ENCODE data around the gene EOGT.

EOGT gene

DNA sequence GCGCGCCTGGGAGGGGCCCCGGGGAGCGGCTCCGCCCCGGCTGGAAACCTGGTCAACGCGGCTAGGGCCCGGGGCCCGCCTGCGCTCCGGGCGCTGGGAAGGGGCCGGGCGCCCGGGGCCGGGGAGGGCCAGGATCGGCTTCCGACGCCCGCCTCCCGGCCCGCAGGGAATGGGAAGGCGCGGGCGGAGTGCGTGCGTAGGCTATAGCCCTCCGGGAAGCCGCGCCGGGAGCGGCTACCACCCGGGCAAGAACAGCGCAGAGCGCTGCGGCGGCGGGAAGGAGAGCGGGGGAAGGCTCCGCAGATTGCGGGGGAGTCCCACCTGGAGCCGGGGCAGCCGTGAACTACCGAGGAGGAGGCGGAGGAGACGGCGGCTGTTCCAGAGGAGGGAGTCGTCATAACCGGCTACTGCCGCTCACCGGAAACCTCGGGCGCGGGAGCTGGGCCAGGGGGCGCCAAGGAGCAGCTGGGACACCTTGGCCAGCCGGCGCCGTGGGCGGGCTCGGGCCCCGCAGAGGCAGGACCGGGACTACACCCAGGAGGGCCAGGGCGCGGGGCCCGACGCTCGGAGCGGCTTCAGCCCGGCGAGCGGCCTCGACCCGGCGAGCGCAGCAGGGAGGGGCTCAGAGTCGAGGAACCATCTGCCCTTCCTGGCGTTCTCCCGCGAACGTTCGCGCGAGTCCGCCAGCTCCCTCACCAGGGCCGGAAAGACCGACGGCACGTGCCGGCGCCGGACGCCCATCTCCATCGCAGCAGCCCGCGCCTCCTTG is at the start of gene EOGT:
Gene EOGT (minus strand): TSS at position 432 of the 769 bp plus-strand sequence. CDS start 3,838 bp downstream, outside the sequence.
- peak within 1 kb of the TSS; percentile 82 to 87 for H3K4me3 Mint-ChIP-seq
- DNase-seq (peak; percentile 80), ATAC-seq (replicated peaks) (peak; percentile 80 to 81)
- H3K27me3 Mint-ChIP-seq = no peaks in the 10 kb centered on the region
- no peaks in the 10 kb centered on the region for H3K9me3 Mint-ChIP-seq
- H3K27ac Mint-ChIP-seq = peak within 1 kb of the TSS; percentile 73
- H3K36me3 Mint-ChIP-seq = peaks cover 5 to 13% of the 10 kb centered on the region in 2 donors
- H3K4me1 Mint-ChIP-seq = peaks cover 6 to 19% of the 10 kb centered on the region in 2 donors

DNA sequence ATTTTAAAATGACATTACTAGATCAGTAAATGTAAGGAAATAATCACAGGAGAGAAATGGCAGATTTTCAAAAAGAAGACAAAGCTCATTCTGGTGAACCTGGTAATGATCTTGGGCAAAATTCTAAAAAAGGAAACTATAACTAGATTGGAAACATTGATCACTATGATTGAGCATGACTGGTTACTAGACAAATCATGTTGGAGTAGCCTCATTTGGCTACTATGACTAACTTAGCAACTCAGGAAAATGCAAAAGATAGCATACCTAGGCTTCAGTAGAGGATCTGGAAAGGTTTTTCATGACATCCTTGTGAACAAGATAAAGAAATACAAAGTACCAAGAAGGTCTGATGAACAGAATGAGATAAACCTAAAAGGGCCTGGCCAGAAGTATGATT is 46.2 kb upstream of the EOGT start:
- Mint-ChIP-seq H3K9me3 (peaks cover 0 to 4% of the 10 kb centered on the region in 2 donors), H3K27ac (peak overlapping the region; percentile 94), H3K4me1 (peaks cover 17 to 19% of the 10 kb centered on the region in 2 donors), H3K27me3 (no peaks in the 10 kb centered on the region), H3K4me3 (no peak overlapping the region), H3K36me3 (peaks cover 35 to 40% of the 10 kb centered on the region in 2 donors)
- ATAC-seq (replicated peaks) (no peak), DNase-seq (no peak)

DNA sequence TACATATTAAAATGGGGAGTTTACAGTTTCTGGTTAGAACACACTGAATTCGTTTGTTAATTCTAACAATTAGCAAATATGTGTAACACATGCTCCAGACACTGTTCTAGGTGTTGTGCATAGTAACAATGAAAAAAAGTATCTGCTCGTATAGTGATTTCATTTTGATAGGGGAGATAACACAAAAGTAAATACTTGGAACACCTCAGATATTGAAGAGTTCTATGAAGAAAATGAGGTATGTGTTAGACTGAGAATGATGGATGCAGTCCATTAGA is 45.4 kb upstream of the EOGT start:
- peaks cover 35 to 37% of the 10 kb centered on the region in 2 donors for H3K36me3 Mint-ChIP-seq
- no peaks in the 10 kb centered on the region for H3K27me3 Mint-ChIP-seq
- peak overlapping the region in 1 of 2 donors; percentile 4 for H3K4me3 Mint-ChIP-seq
- ATAC-seq (replicated peaks) (no peak), DNase-seq (no peak)
- peaks cover 0 to 4% of the 10 kb centered on the region in 2 donors for H3K9me3 Mint-ChIP-seq
- H3K27ac Mint-ChIP-seq = peak overlapping the region; percentile 94
- peaks cover 17 to 19% of the 10 kb centered on the region in 2 donors for H3K4me1 Mint-ChIP-seq

DNA sequence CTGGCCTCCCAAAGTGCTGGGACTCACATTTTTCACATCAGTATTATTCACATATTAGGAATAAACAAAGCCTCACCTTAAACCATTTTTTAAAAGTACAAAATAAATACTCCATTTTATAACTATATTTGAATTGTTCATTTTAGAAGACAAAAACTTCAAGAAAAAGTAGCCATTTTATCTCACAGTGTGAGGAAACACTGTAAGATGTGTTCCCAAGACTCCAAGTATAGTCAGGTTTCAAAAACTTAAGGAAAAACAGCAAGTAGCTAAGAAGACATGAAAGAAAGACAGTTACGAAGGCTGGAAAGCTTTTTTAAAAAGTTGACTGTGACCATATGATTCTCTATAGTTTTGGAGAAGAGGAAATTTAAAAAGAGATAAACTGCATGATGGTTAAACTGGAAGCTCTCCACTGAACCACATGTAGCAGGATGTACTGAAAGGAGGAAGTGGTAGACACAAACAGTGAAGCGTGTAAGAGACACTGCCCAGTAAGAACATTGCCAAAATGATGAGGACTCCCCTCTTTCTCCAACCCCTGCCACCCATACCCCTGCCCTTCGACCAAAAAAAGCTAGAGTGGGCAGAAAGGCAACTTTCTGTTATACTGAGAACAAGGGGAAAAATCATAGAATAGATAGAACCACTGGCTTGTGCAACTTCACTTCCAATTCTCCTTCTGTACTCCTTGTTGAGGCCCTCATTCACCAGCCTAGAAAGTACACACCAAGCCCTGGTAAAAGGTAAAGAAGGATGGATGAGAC is 44.9 kb upstream of the EOGT start:
- peaks cover 17 to 19% of the 10 kb centered on the region in 2 donors for H3K4me1 Mint-ChIP-seq
- H3K27ac Mint-ChIP-seq = peak overlapping the region; percentile 94
- no peaks in the 10 kb centered on the region for H3K27me3 Mint-ChIP-seq
- peaks cover 33% of the 10 kb centered on the region in 2 donors for H3K36me3 Mint-ChIP-seq
- peaks cover 0 to 4% of the 10 kb centered on the region in 2 donors for H3K9me3 Mint-ChIP-seq
- peak overlapping the region; percentile 4 to 19 for H3K4me3 Mint-ChIP-seq
- DNase-seq (no peak), ATAC-seq (replicated peaks) (peak; percentile 100)

DNA sequence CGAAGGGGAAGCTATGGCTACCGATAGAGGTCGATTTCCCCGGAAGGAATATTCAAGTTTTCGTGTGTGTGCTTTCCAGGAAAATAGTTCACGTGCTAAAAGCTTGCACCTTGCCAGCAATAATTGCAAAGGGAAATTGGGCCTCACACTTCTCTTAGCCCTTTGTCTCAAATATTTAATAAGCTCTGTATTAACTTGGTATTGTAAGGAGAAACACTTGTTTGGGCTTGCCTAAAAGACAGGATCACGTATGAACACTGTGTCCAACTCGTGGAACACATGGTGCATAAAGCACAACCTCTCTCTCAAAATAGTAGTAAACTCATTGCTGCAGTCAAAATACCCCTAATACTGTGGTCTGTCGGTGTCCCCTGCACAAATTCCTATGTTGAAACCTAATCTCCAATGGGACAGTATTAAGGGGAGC is 39.0 kb upstream of the EOGT start:
- Mint-ChIP-seq H3K36me3 (peaks cover 20 to 28% of the 10 kb centered on the region in 2 donors), H3K4me1 (peaks cover 22 to 29% of the 10 kb centered on the region in 2 donors), H3K9me3 (no peaks in the 10 kb centered on the region), H3K27ac (peak overlapping the region; percentile 99), H3K27me3 (no peaks in the 10 kb centered on the region), H3K4me3 (peak overlapping the region; percentile 98 to 99)
- peak in 1 of 2 donors; percentile 1 for ATAC-seq (replicated peaks)
- DNase-seq = no peak

DNA sequence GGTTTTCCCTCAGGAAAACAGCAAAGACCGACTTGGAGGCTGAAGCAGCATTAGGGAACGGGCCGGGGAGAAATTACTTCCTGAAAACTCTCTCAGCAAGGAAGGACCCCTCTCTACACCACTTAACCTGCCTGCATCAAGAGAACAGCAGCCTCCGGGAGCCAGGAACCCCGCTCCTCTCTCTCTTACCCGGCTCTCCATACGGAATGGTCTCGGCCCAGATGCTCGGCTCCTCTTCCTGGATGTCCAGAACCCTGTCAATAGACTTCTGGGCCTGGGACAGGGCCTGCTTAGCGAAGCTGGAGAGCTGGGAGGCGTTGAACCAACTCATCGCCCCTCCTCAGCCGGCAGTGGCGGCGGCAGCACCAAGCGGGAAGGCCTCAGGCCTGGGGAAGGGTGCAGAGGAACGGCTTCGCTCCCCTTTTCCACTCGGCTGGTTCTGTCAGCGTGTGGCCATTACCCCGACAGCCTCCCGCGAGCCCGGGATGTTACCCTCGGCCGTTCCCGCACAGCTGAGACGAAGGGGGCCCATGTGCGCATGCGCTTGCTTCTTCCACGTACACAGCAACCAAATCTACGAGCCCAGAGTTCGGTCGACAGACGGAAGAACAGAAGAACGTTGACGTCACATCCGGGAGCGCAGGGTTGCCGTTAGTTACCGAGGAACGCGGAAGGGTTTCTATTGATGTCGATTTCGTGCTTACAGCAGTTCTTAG is 38.4 kb upstream of the EOGT start, which contains the start of gene TMF1:
Gene TMF1 (minus strand): TSS at position 578 of the 716 bp plus-strand sequence. CDS start 247 bp downstream, at position 331.
- Mint-ChIP-seq H3K27me3 (no peaks in the 10 kb centered on the region), H3K4me3 (peak within 1 kb of the TSS; percentile 98 to 99), H3K36me3 (peaks cover 23 to 32% of the 10 kb centered on the region in 2 donors), H3K27ac (peak within 1 kb of the TSS; percentile 99), H3K9me3 (no peaks in the 10 kb centered on the region), H3K4me1 (peaks cover 26 to 34% of the 10 kb centered on the region in 2 donors)
- peak; percentile 95 for DNase-seq
- ATAC-seq (replicated peaks) = peak; percentile 95 to 97

DNA sequence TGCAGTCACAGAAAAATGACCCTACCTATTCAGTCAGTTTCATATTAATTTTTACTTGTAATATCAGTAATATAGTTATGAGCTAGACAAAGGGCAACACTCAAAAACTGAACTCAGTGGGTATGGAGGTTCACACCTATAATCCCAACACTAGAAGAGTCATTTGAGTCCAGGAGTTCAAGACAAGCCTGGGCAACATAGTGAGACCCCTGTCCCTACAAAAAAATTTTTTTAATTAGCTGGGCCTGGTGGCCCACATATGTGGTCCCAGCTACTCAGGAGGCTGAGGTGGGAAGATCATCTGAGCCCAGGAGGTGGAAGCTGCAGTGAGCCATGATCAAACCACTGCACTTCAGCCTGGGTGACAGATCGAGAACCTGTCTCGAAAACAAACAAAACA is 35.5 kb upstream of the EOGT start:
- no peak for DNase-seq
- H3K27me3 Mint-ChIP-seq = no peaks in the 10 kb centered on the region
- ATAC-seq (replicated peaks) = no peak
- no peak overlapping the region for H3K4me3 Mint-ChIP-seq
- no peaks in the 10 kb centered on the region for H3K9me3 Mint-ChIP-seq
- no peak overlapping the region for H3K27ac Mint-ChIP-seq
- peaks cover 26 to 34% of the 10 kb centered on the region in 2 donors for H3K4me1 Mint-ChIP-seq
- peaks cover 24 to 36% of the 10 kb centered on the region in 2 donors for H3K36me3 Mint-ChIP-seq

DNA sequence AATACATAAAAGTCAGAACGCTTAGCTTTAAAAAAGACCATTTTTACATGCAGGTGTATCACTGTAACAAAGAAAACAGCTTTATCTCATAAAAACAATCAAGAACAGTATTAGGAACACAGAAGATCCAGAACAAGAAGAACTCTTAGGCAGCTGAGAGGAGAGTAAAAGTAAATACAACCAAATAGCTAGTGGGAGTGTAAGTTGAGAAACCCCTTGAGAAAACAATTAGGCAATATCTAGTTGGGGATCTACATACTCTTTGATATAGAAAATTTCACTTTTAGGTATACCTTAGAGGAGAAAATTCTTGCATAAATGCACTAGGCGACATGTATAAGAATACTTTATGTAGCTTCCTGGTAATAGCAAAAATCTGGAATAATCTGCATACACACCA is 31.1 kb upstream of the EOGT start:
- Mint-ChIP-seq H3K4me1 (peaks cover 14 to 17% of the 10 kb centered on the region in 2 donors), H3K27ac (no peak overlapping the region), H3K27me3 (no peaks in the 10 kb centered on the region), H3K4me3 (no peak overlapping the region), H3K36me3 (peaks cover 31 to 41% of the 10 kb centered on the region in 2 donors), H3K9me3 (no peaks in the 10 kb centered on the region)
- DNase-seq = no peak
- no peak for ATAC-seq (replicated peaks)

DNA sequence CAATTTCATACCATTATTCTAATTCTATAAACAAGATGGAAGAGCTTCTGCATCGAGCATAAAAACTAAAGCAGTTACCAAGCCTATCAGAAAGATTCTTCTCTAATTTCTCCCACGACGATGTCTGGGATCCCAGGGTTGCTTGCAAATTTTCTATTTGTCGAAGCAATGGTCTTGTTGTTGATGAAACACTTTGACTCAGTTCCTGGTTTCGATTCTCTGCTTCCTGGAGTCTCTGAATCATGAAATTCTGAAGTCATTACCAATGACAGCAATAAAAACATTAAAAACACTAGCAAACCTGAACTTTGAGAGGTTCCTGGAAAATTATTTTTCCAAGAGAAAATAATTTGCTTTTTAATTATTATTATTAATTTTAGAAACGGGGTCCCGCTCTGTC is 20.0 kb upstream of the EOGT start:
- H3K4me3 Mint-ChIP-seq = no peak overlapping the region
- ATAC-seq (replicated peaks) (no peak), DNase-seq (no peak)
- H3K9me3 Mint-ChIP-seq = no peaks in the 10 kb centered on the region
- no peaks in the 10 kb centered on the region for H3K4me1 Mint-ChIP-seq
- peaks cover 24 to 32% of the 10 kb centered on the region in 2 donors for H3K36me3 Mint-ChIP-seq
- no peaks in the 10 kb centered on the region for H3K27me3 Mint-ChIP-seq
- H3K27ac Mint-ChIP-seq = no peak overlapping the region

DNA sequence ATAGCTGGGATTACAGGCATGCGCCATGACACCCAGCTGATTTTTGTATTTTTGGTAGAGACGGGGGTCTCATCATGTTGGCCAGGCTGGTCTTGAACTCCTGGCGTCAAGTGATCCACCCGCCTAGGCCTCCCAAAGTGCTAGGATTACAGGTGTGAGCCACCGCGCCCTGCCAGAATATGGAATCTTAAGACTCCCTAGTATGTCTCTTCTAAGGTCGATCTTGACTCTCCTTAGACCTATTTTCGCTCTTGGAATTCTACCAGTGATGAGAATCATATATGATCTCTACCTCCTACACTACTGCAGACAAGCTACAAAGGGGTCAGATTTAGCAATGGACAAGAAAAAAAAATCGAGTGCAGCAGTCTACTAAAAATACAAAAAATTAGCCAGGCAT is 19.3 kb upstream of the EOGT start:
- DNase-seq (no peak), ATAC-seq (replicated peaks) (no peak)
- Mint-ChIP-seq H3K4me3 (no peak overlapping the region), H3K9me3 (no peaks in the 10 kb centered on the region), H3K27me3 (no peaks in the 10 kb centered on the region), H3K36me3 (peaks cover 24 to 37% of the 10 kb centered on the region in 2 donors), H3K27ac (no peak overlapping the region), H3K4me1 (no peaks in the 10 kb centered on the region)

DNA sequence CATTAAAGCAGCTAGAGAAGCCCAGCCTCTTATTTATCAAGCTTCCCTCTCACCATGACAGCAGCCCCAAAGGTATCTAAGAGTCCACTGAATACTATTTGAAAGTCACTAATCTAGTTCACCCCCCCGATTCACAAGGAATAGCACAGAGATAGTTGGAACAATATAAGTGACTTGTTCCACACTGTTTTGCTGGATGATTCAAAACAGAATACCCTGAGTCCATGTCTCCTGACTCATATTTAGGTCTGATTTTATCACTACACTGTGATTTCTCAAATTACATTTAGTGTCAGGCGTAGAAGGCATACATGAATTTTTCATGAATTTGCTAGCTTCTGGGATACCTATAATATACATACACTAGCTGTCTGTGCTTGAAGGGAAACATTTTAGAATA is 18.7 kb upstream of the EOGT start:
- H3K36me3 Mint-ChIP-seq = peaks cover 24 to 39% of the 10 kb centered on the region in 2 donors
- ATAC-seq (replicated peaks) = no peak
- H3K9me3 Mint-ChIP-seq = no peaks in the 10 kb centered on the region

DNA sequence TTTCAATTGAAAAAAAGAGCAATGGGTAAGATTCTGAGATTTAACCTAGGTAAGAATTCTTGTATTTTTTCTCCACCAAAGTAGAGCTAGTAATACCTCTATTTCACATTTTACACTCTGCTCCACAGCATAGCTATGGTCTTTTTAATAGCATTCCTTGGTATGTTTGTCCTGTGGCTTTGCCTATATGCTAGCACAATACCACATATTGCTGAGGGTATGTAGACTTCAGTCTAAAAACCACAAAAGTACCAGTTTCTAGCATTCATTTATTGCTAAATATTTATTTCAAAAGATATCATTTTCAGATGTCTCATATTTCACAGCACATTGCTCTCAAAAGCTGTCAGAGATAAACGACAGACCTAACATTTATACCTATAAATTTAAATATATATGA is 18.2 kb upstream of the EOGT start:
- no peak overlapping the region for H3K27ac Mint-ChIP-seq

More for the DNA sequence above, 18.7 kb upstream of the EOGT start:
- Mint-ChIP-seq H3K27me3 (no peaks in the 10 kb centered on the region), H3K27ac (no peak overlapping the region), H3K4me3 (no peak overlapping the region), H3K4me1 (no peaks in the 10 kb centered on the region)
- DNase-seq = no peak

DNA sequence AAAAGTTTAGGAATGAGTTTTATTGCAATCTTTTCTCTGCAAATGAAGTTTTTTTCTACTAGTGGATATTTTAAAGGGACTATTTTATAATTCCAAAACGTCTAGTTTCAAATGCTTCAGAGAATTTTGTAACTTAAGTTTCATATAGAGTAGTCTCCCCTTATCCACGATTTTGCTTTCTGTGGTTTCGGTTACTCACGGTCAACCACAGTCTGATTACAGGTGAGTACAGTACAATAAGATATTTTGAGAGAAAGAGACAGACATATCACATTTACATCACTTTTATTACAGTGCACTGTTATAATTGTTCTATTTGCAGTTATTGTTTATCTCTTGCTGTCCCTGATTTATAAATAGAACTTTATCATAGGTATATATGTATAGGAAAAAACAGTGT is 7.4 kb upstream of the EOGT start:
- Mint-ChIP-seq H3K4me3 (no peak overlapping the region), H3K4me1 (peaks cover 0 to 2% of the 10 kb centered on the region in 2 donors), H3K9me3 (no peaks in the 10 kb centered on the region), H3K36me3 (peaks cover 10 to 25% of the 10 kb centered on the region in 2 donors), H3K27me3 (no peaks in the 10 kb centered on the region), H3K27ac (no peak overlapping the region)
- DNase-seq (no peak), ATAC-seq (replicated peaks) (no peak)

More for the DNA sequence above, 18.2 kb upstream of the EOGT start:
- Mint-ChIP-seq H3K9me3 (no peaks in the 10 kb centered on the region), H3K27me3 (no peaks in the 10 kb centered on the region), H3K4me3 (no peak overlapping the region), H3K4me1 (no peaks in the 10 kb centered on the region), H3K36me3 (peaks cover 22 to 41% of the 10 kb centered on the region in 2 donors)
- ATAC-seq (replicated peaks) (no peak), DNase-seq (no peak)

DNA sequence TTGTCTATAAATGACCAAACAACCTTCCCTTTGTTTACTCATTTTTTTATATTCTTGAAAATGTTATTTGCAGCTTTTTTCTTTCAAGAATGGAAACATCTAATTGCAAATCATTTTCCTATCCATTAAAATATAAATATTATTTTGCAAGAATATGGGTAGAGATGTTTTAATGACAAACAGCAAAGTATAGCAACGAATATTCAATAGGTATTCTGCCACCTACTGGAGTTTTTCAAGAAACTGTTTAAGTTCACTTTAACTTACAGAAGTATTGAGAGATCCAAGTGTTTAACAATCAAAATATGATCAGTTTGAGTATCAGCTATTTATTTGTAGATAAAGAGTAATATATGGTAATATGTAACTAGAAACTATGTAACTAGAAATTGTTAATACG is 6.9 kb upstream of the EOGT start:
- ATAC-seq (replicated peaks) (no peak), DNase-seq (no peak)
- Mint-ChIP-seq H3K36me3 (peaks cover 7 to 21% of the 10 kb centered on the region in 2 donors), H3K27ac (no peak overlapping the region), H3K27me3 (no peaks in the 10 kb centered on the region), H3K4me3 (no peak overlapping the region), H3K4me1 (peaks cover under 1 to 2% of the 10 kb centered on the region in 2 donors), H3K9me3 (no peaks in the 10 kb centered on the region)

All from stimulated activated naive B cell treated with anti-CD40 and anti-IgM and Interleukin-4, amounts not matched to agents 10 μg/mL and 1 μg/mL and 100 μg/mL, for 72 hours (primary cell).